SH-SY5Y (cell line): ENCODE results near the gene SNRNP27.

Experiments used
- GATA2 ChIP-seq: IDR thresholded peaks from 2 replicates; pipeline ENCODE4 v1.6.1; 2011; ENCODE audit warnings: mild to moderate bottlenecking, low read depth, low read length
- GATA3 ChIP-seq: IDR thresholded peaks from 2 replicates; pipeline ENCODE4 v1.6.1; 2011; ENCODE audit warnings: low read depth, mild to moderate bottlenecking, low read length, moderate library complexity

Gene SNRNP27

DNA sequence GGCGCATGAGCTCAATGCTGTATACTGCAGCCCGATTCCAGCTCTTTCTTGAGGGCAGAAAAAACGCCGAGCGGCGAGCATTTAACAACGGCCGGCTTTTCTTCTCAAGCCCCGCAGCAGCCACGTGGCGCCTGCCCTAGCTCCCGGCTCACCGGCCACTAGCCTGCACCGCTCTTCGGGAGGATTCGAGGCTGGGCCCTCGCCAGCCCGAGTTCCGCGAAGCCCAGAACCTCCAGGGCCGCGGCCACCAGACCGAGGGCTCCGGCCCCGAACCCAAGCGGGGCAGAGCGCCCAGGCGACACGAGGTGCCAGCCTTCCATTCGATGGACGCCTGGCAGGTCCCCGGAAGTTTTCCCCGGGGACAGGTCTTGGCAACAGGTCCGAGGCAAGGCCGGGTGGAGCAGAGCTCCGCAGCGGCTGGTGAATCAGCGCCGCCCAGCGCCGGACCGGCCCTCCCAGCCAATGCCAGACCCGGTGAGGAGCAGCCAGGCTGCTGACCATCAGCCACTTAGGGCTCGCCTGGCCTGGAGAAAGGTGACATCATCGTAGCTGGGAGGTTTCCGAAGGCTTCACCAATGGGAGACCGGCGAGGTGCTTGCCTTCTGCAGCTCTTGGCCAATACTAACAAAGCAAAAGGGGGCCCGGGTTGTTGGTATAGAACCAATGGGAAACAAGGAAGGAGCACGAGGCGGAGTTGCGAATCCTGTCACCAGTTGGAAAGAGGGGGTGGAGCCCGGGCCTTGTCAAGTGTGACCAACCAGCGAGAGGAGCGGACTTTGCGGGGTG lies 20.6 kb downstream of the SNRNP27 start:
- TF ChIP-seq GATA3 (no peak), GATA2 (no peak)

- TF ChIP-seq GATA2, result no peak
- TF ChIP-seq GATA3, result no peak
Observed at GRCh38 chr2:69914950-69915945, 21.5 kb downstream of the SNRNP27 start, which contains the start of gene MXD1. Gene MXD1 (plus strand): TSS chr2:69915109. CDS start chr2:69915331, 222 bp downstream.

DNA sequence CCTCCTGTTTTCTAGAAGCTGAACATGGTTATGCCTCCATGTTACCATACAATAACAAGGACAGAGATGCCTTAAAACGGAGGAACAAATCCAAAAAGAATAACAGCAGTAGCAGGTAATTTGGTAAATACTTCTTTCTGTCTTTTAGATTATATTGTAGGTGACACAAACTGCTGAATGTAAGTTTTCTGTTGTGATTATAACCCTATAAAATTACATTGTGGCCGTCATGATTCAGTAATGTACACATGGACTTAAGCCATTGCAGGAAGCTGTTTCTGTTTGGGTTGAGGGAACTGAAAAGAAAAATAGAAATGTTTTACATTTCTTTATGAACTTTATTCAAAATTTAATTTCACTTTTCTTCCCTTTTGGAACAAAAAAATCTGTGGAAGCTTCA lies 22.4 kb downstream of the SNRNP27 start:
- TF ChIP-seq GATA3 (no peak), GATA2 (no peak)

DNA sequence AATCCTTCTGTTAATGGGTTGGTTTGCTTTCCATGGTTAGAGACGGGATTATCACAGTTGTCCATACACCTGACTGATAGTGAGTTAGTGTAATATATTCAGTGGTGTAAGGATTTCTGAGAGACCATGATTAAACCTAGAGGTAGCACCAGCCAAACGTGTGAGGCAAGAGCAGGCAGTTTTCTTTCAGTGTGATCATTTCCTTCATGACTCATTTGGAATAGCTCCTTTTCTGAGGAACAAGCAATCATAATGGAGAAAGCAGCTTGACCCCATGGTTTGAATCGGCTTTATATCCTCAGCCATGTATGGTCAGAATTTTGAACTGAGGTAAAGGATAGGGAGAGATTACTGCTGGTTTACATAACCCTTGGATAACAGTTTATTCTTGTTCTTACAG lies 24.1 kb downstream of the SNRNP27 start:
- no peak for TF ChIP-seq GATA3
- no peak for TF ChIP-seq GATA2

DNA sequence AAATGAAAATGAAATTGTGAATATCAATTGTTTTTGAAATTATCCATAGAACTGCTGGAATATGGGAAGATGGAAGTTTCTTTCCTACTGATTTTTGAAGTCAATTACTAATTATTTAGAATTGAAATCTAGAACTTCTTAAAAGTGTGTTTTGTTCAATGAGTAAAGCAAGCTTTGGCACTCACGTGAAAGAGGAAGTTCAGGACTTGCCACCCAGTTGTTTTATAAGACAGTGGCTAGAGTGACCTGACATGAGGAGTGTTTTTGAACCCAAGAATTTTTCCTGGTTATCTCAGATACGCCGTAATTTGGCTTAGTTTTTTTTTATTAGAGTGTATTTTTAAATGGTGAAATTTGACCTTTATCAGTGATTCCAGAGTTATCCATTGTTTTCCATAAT lies 24.6 kb downstream of the SNRNP27 start:
- no peak for TF ChIP-seq GATA2
- no peak for TF ChIP-seq GATA3

DNA sequence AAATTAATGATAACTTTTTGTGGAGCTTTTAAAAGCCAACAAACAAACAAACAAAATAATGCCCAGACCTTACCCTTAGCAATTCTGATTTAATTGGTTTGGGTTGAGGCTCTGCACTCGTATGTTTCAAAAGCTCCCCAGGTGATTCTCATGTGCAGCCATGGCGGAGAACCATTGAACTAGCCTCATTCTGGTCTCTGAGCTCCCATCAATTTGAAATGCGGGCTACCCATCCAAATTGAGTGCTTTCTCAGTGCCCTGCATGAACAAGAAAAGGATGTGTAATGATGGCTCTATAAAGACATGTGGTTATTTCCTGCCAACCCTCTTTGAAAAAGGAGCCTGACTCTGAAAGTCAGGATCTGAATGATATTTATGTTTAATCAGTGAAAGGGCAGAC lies 29.4 kb downstream of the SNRNP27 start:
- TF ChIP-seq GATA3, result no peak
- no peak for TF ChIP-seq GATA2

- TF ChIP-seq GATA3 (no peak), GATA2 (no peak)
Observed at GRCh38 chr2:69926849-69927515, 33.2 kb downstream of the SNRNP27 start.

- no peak for TF ChIP-seq GATA3
- TF ChIP-seq GATA2, result no peak
Observed at GRCh38 chr2:69931832-69932595, 38.3 kb downstream of the SNRNP27 start.

DNA sequence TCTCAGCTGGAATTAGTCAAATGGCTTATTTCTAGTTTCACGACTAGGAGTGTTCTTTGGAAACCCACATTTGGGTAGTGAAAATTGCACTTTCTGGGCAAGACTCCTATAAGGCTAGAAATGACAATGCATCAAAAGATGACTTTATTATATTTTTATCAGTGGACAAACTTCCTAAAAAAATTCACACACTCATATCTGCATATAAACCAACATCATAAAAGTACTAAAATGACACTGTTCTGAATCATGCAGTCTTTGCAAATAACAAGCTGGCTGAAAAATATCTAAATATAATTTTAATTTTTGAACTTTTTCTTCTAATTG lies 38.8 kb downstream of the SNRNP27 start:
- TF ChIP-seq GATA3, result no peak
- no peak for TF ChIP-seq GATA2

DNA sequence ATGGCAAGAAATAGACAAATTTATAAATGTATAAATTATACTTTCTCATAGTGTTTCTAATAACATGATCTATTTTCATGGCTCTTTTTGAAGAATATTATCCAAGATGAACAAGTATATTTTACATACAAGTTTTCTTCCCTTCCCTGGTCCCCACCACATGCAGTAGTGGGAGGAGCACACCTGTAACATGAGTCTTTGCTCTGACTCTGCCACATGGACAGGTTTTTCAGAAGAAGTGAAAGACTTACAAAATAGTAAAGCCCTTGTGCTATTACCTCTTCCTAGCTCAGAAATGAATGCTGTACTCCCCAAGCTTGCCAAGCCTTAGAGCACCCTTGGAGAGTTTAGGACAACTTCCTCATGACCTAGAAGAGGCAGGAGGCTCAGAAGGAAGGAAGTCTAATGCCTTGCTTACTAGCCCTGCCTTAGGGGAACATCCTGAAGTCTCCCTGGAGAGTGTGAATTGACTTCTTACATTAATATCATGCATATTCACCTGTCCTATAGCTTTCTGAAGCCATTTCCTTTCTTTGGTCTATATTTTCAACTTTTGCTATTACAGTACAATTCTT lies 39.6 kb downstream of the SNRNP27 start:
- TF ChIP-seq GATA2 (no peak), GATA3 (no peak)

GRCh38 chr2:69933839-69934613 lies 40.3 kb downstream of the SNRNP27 start:
- no peak for TF ChIP-seq GATA2
- no peak for TF ChIP-seq GATA3

GRCh38 chr2:69934614-69934908 lies 40.8 kb downstream of the SNRNP27 start:
- TF ChIP-seq GATA2 (no peak), GATA3 (no peak)

GRCh38 chr2:69935011-69935410 lies 41.3 kb downstream of the SNRNP27 start:
- TF ChIP-seq GATA2 (no peak), GATA3 (no peak)
